Epithelial cell of esophagus (primary cell): ENCODE measurements around the gene OR4K5.
"Not testable (repeated sequence)": the region's sequence is repeated elsewhere in the genome, so short reads cannot be mapped to it uniquely, and the experiment has no call there.

Experiments
- DNase-seq: peaks from one replicate; pipeline ENCODE4 v3.0.0; 2010; ENCODE audit warnings: low read depth
- H3K4me3 ChIP-seq: 2 replicates; pipeline ENCODE4 v1.5.1; 2011; ENCODE audit warnings: mild to moderate bottlenecking, low read length, control low read depth
- CTCF ChIP-seq: IDR thresholded peaks from 2 replicates; pipeline ENCODE4 v1.5.1; 2011; ENCODE audit warnings: low read depth, mild to moderate bottlenecking, low read length, control low read depth, inconsistent platforms; ENCODE audit not compliant: insufficient read depth; ENCODE audit errors: missing control alignments

Gene OR4K5

GRCh38 chr14:19941668-19942067 is 21.3 kb downstream of the OR4K5 start:
- H3K4me3 ChIP-seq: no peak overlapping the region
- no peak for TF ChIP-seq CTCF
- no peak for DNase-seq

- DNase-seq: no peak
- TF ChIP-seq CTCF: no peak
- H3K4me3 ChIP-seq: no peak overlapping the region
These were observed 27.1 kb downstream of the OR4K5 start for GRCh38 chr14:19947413-19948090.

- no peak overlapping the region for H3K4me3 ChIP-seq
- DNase-seq: no peak
- TF ChIP-seq CTCF: no peak
These were observed 28.8 kb downstream of the OR4K5 start for GRCh38 chr14:19949218-19949617.

- not testable (repeated sequence) for DNase-seq, H3K4me3 ChIP-seq
These were observed 49.3 kb downstream of the OR4K5 start for GRCh38 chr14:19969735-19970134.
